Activated T-cell treated with anti-CD3 and anti-CD28 coated beads, Interleukin-2, amount 50 U/mL, for 4 hours (primary cell): ENCODE measurements around the gene HDGFL3. TPM values are rescaled to one million over a fixed set of nuclear protein-coding genes. Genes with fewer than 3 reads are reported as not detected.

ENCODE experiments used
- ATAC-seq, 2 donors: fragments of 200-7000 bp; cut with Tn5 transposase; one replicate each; pipeline ENCODE4 v1.10.0; 2021
- DNase-seq: peaks from one replicate; pipeline ENCODE4 v3.0.0-alpha.2; 2020
- H3K27me3 Mint-ChIP-seq: one replicate; pipeline ENCODE4 v1.8.0; 2021; ENCODE audit warnings: low read depth, mixed read lengths
- H3K36me3 Mint-ChIP-seq: one replicate; pipeline ENCODE4 v1.8.0; 2022; ENCODE audit warnings: mixed read lengths; ENCODE audit not compliant: insufficient read depth
- H3K4me1 Mint-ChIP-seq: one replicate; pipeline ENCODE4 v1.8.0; 2021; ENCODE audit warnings: low read depth, mixed read lengths
- H3K4me3 Mint-ChIP-seq: one replicate; pipeline ENCODE4 v1.8.0; 2021; ENCODE audit warnings: mild to moderate bottlenecking, moderate library complexity, mixed read lengths
- H3K9me3 Mint-ChIP-seq: one replicate; pipeline ENCODE4 v1.8.0; 2021; ENCODE audit warnings: mixed read lengths
- total RNA-seq, 3 donors: library from RNA; stranded (reverse); gene quantifications; one replicate each; pipeline ENCODE4 v1.2.1, GENCODE V29; 2021

HDGFL3 gene
- total RNA-seq, 3 donors from 2014 or later: 3.4 to 10.9 (median 3.9) TPM

DNA sequence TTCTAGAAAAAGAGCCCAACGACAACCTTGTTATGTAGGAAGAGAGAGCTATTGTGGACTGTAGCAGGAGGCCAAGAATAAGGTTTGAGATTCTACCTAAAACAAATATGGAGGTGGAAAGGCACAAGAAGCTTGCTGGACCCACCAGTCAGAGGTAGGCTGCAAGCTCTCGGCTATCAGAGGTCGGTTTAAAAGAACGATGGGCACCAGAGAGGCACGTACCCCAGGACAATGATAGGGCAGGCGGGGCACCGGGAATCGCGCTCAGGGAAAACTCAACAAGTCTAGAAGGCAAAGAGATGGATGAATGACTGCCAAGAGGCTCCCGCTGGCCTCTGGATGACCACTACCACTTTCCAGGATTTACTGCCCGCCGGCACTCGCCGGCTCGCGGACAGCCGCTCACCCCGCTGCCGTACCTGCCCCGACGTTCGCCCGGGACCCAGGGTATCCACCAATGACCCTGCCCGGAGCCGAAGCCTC lies 1.1 kb downstream of the HDGFL3 start:
- Mint-ChIP-seq H3K27me3 (peaks cover 19% of the 10 kb centered on the region), H3K9me3 (no peaks in the 10 kb centered on the region), H3K4me3 (peak overlapping the region; percentile 80), H3K36me3 (no peaks in the 10 kb centered on the region), H3K4me1 (peaks cover 16% of the 10 kb centered on the region)
- DNase-seq: no peak
- peak; percentile 12 to 18 for ATAC-seq

- no peak for DNase-seq
- H3K27me3 Mint-ChIP-seq: peaks cover 19% of the 10 kb centered on the region
- no peak for ATAC-seq
- H3K4me1 Mint-ChIP-seq: peaks cover 18% of the 10 kb centered on the region
- H3K9me3 Mint-ChIP-seq: no peaks in the 10 kb centered on the region
- H3K36me3 Mint-ChIP-seq: no peaks in the 10 kb centered on the region
- peak overlapping the region; percentile 80 for H3K4me3 Mint-ChIP-seq
Observed at GRCh38 chr15:83205725-83206324, 1.8 kb downstream of the HDGFL3 start.

GRCh38 chr15:83204697-83205096 lies 2.9 kb downstream of the HDGFL3 start:
- no peaks in the 10 kb centered on the region for H3K9me3 Mint-ChIP-seq
- H3K4me3 Mint-ChIP-seq: no peak overlapping the region
- ATAC-seq (no peak), DNase-seq (no peak)
- H3K4me1 Mint-ChIP-seq: peaks cover 22% of the 10 kb centered on the region
- H3K36me3 Mint-ChIP-seq: no peaks in the 10 kb centered on the region
- peaks cover 19% of the 10 kb centered on the region for H3K27me3 Mint-ChIP-seq

GRCh38 chr15:83203543-83203942 lies 4.1 kb downstream of the HDGFL3 start:
- no peaks in the 10 kb centered on the region for H3K9me3 Mint-ChIP-seq
- no peaks in the 10 kb centered on the region for H3K36me3 Mint-ChIP-seq
- DNase-seq (no peak), ATAC-seq (no peak)
- H3K4me1 Mint-ChIP-seq: peaks cover 33% of the 10 kb centered on the region
- H3K4me3 Mint-ChIP-seq: no peak overlapping the region
- H3K27me3 Mint-ChIP-seq: peaks cover 19% of the 10 kb centered on the region

DNA sequence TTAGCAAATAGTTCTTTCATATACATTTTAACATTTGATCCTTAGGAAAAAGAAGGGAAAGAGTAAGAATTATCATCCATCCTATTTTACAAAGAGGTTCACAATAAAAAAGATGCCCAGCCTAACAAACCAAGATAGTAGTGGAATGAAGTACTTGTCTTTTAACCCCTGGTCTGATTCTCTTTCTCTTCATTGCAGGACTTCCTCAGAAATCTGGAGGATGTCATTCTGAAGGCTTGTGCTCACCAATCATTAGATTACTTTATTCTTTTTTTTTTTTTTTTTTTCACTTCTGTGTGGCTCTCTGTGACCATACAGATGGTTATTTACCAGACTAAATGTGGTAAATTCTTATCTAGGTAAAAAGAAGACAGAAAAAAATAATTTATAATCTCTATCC lies 7.0 kb downstream of the HDGFL3 start:
- Mint-ChIP-seq H3K9me3 (no peaks in the 10 kb centered on the region), H3K4me1 (peaks cover 31% of the 10 kb centered on the region), H3K27me3 (peaks cover 16% of the 10 kb centered on the region), H3K4me3 (peak overlapping the region; percentile 37), H3K36me3 (no peaks in the 10 kb centered on the region)
- ATAC-seq: no peak
- DNase-seq: no peak

- Mint-ChIP-seq H3K4me1 (peaks cover 31% of the 10 kb centered on the region), H3K4me3 (peak overlapping the region; percentile 37), H3K36me3 (no peaks in the 10 kb centered on the region), H3K9me3 (no peaks in the 10 kb centered on the region), H3K27me3 (peaks cover 14% of the 10 kb centered on the region)
- no peak for DNase-seq
- peak; percentile 37 to 39 for ATAC-seq
Observed at GRCh38 chr15:83200162-83200561, 7.5 kb downstream of the HDGFL3 start.

GRCh38 chr15:83199288-83199687 lies 8.3 kb downstream of the HDGFL3 start:
- Mint-ChIP-seq H3K4me1 (peaks cover 31% of the 10 kb centered on the region), H3K36me3 (no peaks in the 10 kb centered on the region), H3K9me3 (no peaks in the 10 kb centered on the region), H3K4me3 (peak overlapping the region; percentile 25), H3K27me3 (peaks cover 14% of the 10 kb centered on the region)
- DNase-seq (no peak), ATAC-seq (peak; percentile 92)

DNA sequence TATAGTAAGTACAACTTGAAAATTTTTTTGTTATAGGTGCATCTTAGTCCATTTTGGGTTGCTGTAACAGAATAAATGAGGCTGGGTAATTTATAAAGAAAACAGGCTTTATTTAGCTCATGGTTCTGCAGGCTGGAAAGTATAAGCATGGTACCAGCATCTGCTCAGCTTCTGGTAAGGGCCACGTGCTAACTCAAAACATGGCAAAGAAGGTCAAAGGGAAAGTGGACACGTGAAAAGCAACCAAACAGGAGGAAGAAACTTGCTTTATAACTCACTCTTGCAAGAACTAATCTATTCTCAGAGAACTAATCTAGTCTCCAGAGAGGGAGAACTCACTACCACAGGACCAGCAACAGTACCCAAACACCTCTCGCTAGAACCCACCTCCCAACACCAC lies 9.1 kb downstream of the HDGFL3 start:
- ATAC-seq (no peak), DNase-seq (no peak)
- peaks cover 18% of the 10 kb centered on the region for H3K27me3 Mint-ChIP-seq
- no peaks in the 10 kb centered on the region for H3K36me3 Mint-ChIP-seq
- peaks cover 31% of the 10 kb centered on the region for H3K4me1 Mint-ChIP-seq
- H3K4me3 Mint-ChIP-seq: no peak overlapping the region
- no peaks in the 10 kb centered on the region for H3K9me3 Mint-ChIP-seq

DNA sequence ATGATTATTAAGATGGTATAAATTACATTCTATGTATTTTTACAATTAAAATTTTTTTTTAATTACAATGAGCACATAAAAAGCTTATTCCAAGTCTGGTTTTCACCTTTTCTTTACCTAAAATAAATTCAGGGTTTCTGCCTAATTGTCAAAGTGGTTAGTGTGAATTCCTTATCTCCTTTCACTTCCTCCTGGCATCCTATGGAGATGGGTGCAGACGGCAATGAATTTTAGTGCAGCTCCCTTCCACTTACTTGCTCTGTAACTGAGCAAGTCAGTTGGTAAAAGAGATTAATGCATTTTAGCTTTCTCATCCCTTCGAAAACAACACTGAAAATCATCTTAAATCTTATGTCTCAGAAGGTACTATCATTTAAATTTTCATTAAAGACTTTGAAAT lies 13.1 kb downstream of the HDGFL3 start:
- H3K27me3 Mint-ChIP-seq: peaks cover 17% of the 10 kb centered on the region
- peaks cover 14% of the 10 kb centered on the region for H3K4me1 Mint-ChIP-seq
- no peak for DNase-seq
- H3K4me3 Mint-ChIP-seq: no peak overlapping the region
- H3K36me3 Mint-ChIP-seq: no peaks in the 10 kb centered on the region
- no peak for ATAC-seq
- H3K9me3 Mint-ChIP-seq: no peaks in the 10 kb centered on the region

DNA sequence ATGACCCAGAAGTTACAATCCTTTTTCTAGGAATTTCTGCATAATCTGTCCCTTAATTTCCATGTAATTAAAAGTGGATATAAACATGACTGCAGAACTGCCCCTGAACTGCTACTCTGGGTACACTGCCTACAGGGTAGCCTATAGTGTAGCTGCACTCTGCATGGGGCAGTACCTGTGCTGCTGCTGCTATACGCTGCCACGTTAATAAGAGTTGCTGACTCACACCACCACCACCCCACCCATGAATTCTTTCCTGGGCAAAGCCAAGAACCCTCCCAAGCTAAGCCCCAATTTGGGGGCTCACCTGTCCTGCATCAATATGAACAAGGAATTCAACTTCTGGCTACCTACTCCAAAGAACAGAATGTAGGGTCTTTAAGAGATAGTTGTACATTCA lies 13.9 kb downstream of the HDGFL3 start:
- Mint-ChIP-seq H3K36me3 (no peaks in the 10 kb centered on the region), H3K27me3 (peaks cover 17% of the 10 kb centered on the region), H3K4me3 (no peak overlapping the region), H3K9me3 (no peaks in the 10 kb centered on the region), H3K4me1 (peaks cover 6% of the 10 kb centered on the region)
- ATAC-seq (no peak), DNase-seq (no peak)

GRCh38 chr15:83192742-83193141 lies 14.9 kb downstream of the HDGFL3 start:
- Mint-ChIP-seq H3K27me3 (peaks cover 17% of the 10 kb centered on the region), H3K9me3 (no peaks in the 10 kb centered on the region), H3K4me1 (peaks cover 1% of the 10 kb centered on the region), H3K36me3 (no peaks in the 10 kb centered on the region), H3K4me3 (no peak overlapping the region)
- DNase-seq: no peak
- ATAC-seq: no peak

DNA sequence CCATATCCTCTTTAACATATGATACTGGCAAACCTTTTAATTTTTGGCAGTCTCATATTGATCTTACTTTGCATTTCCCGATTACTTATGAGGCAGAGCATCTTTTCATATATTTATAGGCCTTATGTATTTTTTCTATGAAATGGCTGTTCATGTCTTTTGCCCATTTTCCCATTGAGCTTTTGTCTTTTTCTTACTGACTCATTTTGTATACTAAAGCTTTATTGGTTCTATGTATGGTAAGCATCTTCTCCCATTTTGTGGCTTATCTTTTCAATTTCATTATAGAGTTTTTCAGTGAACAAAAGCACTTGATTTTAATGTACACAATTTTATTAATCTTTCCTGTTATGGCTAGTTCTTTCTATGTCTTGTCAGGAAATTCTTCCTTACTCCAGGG lies 17.2 kb downstream of the HDGFL3 start:
- Mint-ChIP-seq H3K4me3 (no peak overlapping the region), H3K4me1 (no peaks in the 10 kb centered on the region), H3K9me3 (no peaks in the 10 kb centered on the region), H3K36me3 (no peaks in the 10 kb centered on the region), H3K27me3 (peaks cover 12% of the 10 kb centered on the region)
- no peak for ATAC-seq
- DNase-seq: no peak

DNA sequence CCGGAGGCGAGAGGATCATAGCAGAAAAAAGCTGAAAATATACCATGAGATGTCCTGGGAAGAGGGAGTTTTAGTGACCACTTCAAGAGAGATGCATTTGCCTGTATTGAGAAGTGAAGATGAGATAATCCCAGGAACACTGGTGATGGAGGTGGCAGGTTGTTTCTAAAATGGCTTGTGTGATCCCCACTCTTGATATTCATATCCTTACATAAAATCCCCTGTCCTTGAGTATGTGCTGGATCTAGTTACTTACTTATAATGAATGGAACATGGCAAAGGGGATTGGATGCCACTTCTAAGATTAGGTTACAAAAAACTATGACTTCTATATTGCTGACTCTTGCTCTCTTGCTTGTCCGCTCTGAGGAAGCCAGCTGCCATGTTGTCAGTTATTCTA lies 22.1 kb downstream of the HDGFL3 start:
- no peaks in the 10 kb centered on the region for H3K36me3 Mint-ChIP-seq
- ATAC-seq: no peak
- no peaks in the 10 kb centered on the region for H3K27me3 Mint-ChIP-seq
- no peak overlapping the region for H3K4me3 Mint-ChIP-seq
- no peaks in the 10 kb centered on the region for H3K9me3 Mint-ChIP-seq
- no peaks in the 10 kb centered on the region for H3K4me1 Mint-ChIP-seq
- DNase-seq: no peak

DNA sequence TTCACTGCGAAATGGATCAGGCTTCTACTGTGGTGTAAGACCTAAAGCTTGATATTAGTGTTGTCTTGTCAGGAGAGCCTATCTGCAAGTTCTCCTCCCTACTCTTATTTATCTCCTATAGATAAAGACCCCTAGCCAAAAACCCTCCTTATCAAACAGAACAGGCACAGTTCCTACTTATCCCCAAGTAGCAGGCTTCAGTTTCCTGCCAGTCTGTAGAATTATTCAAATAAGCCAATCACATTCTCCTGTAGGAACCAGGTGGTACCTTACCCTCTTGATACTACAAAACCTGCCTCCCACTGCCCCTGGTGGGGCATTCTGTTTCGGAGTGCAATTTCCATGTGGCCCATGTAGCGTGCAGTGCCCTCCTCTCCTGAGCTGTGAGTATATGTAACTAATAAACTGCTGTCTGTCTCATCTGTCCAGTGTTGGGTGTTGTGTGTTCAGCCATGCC lies 28.7 kb downstream of the HDGFL3 start:
- H3K9me3 Mint-ChIP-seq: no peaks in the 10 kb centered on the region
- ATAC-seq: no peak
- no peaks in the 10 kb centered on the region for H3K4me1 Mint-ChIP-seq
- H3K27me3 Mint-ChIP-seq: no peaks in the 10 kb centered on the region
- DNase-seq: no peak
- no peak overlapping the region for H3K4me3 Mint-ChIP-seq
- no peaks in the 10 kb centered on the region for H3K36me3 Mint-ChIP-seq

DNA sequence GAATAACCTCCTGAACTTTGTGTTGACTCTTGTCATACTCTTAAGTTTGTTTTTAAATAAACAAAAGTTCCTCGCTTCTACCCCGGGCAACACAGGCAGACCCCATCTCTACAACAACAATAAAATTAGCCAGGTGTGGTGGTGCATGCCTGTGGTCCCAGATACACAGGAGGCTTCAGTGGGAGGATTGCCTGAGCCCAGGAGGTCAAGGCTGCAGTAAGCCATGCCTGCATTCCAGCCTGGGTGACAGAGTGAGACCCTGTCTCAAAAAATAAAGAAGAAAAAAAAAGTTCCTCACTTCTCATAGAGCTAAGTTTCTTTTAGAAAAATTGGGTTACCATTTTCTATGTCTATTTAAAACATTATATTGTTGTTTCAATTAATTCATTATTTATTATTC lies 29.2 kb downstream of the HDGFL3 start:
- Mint-ChIP-seq H3K4me3 (no peak overlapping the region), H3K4me1 (no peaks in the 10 kb centered on the region), H3K36me3 (no peaks in the 10 kb centered on the region), H3K27me3 (no peaks in the 10 kb centered on the region), H3K9me3 (no peaks in the 10 kb centered on the region)
- DNase-seq: no peak
- ATAC-seq: no peak
